Measurements from ENCODE around the gene CYP1A2. TPM values are rescaled to one million over a fixed set of nuclear protein-coding genes. Genes with fewer than 3 reads are reported as not detected.
A peak's percentile ranks its signal among the peaks of the same experiment; 100 is the strongest.

CYP1A2 gene
- total and polyA plus RNA-seq, 12 donors, result 0.11 TPM; not detected in 11

- ATAC-seq, result no peak
- no peak for TF ChIP-seq CTCF (IDR thresholded peaks at IDR 0.05)
- H3K4me1 ChIP-seq, result peaks cover 10 to 91% (median 53%) of the 10 kb centered on the region in 9 donors
- H3K27ac ChIP-seq, result peak overlapping the region in 1 of 10 donors; percentile 20
- intact Hi-C loops (cut with DNase I), result no loop called here
- H3K36me3 ChIP-seq, result peaks cover 0 to 62% (median 5%) of the 10 kb centered on the region in 9 donors
- DNase-seq, result no peak
- H3K27me3 ChIP-seq, result no peaks in the 10 kb centered on the region
- H3K4me3 ChIP-seq, result no peak overlapping the region
- H3K9me3 ChIP-seq, result no peaks in the 10 kb centered on the region
- 93 to 94% methylated on average over 14 of the region's 14 CpGs for WGBS, 2 donors
Observed at GRCh38 chr15:74795966-74796625, 47.5 kb downstream of the CYP1A2 start.

DNA sequence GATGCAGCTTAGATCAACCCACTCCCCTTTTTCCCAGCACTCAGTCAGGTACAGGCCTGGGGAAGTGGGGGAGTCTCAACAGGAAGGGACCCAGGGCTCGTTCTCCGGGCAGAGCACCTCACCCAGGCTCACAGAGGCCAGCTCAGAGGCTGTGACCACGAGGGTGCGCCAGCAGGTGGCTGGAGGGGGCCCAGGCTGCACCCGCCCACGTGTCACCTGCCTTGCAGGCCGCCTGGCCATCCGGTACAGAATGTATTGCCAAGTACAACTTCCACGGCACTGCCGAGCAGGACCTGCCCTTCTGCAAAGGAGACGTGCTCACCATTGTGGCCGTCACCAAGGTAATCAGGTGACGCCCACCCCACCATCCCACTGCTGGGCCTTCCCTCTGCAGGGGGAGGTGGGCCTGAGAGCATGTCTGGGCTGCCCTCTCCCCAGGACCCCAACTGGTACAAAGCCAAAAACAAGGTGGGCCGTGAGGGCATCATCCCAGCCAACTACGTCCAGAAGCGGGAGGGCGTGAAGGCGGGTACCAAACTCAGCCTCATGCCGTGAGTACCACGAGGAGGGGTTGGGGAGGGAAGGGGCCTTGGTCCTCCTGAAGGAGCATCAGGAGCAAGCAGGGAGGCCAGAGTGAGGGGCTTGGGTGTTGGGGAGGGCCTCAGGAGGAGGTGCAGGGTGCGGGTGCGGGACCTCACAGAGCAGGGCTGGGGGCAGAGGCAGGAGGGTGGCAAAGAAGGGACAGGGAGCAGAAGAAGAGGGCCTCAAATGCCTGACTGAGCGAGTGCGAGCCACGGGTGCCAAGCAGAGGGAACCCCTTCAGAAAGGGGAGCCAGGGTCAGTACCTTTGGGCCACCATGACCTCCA lies 50.0 kb downstream of the CYP1A2 start:
- peak in 1 of 2 donors; percentile 57 for DNase-seq
- H3K27me3 ChIP-seq, result no peaks in the 10 kb centered on the region
- intact Hi-C loops (cut with DNase I), result no loop called here
- H3K4me1 ChIP-seq, result peaks cover 4 to 65% (median 29%) of the 10 kb centered on the region in 9 donors
- TF ChIP-seq CTCF (IDR thresholded peaks at IDR 0.05), result peak in 6 of 9 donors; percentile 6 to 41 (median 27)
- H3K9me3 ChIP-seq, result no peaks in the 10 kb centered on the region
- H3K27ac ChIP-seq, result peak overlapping the region in 8 of 10 donors; percentile 13 to 75 (median 31)
- peak; percentile 39 to 80 (median 60) for ATAC-seq
- H3K4me3 ChIP-seq, result no peak overlapping the region
- H3K36me3 ChIP-seq, result peaks cover 3 to 78% (median 29%) of the 10 kb centered on the region in 9 donors
- 71 to 82% methylated on average over 25 of the region's 25 CpGs for whole genome bisulfite sequencing, 2 donors

GRCh38 chr15:74799255-74799855 lies 50.7 kb downstream of the CYP1A2 start:
- no peak for TF ChIP-seq CTCF (IDR thresholded peaks at IDR 0.05)
- peaks cover 4 to 61% (median 29%) of the 10 kb centered on the region in 9 donors for H3K4me1 ChIP-seq
- H3K27me3 ChIP-seq, result no peaks in the 10 kb centered on the region
- no peak for DNase-seq
- H3K36me3 ChIP-seq, result peaks cover 3 to 85% (median 35%) of the 10 kb centered on the region in 9 donors
- peak overlapping the region in 6 of 10 donors; percentile 10 to 75 (median 56) for H3K27ac ChIP-seq
- ATAC-seq, result no peak
- intact Hi-C loops (cut with DNase I), result no loop called here
- no peaks in the 10 kb centered on the region for H3K9me3 ChIP-seq
- WGBS, 2 donors, result 89 to 91% methylated on average over 16 of the region's 16 CpGs
- H3K4me3 ChIP-seq, result no peak overlapping the region
